NCI-H2171 treated with DMSO at 0.1 percent for 48 hours (cell line): ENCODE data around the gene YY1.
A peak's percentile ranks its signal among the peaks of the same experiment; 100 is the strongest.
"Not testable (repeated sequence)": the region's sequence is repeated elsewhere in the genome, so short reads cannot be mapped to it uniquely, and the experiment has no call there.

Experiments used
- DNase-seq: peaks from one replicate; lab custom pipeline; 2025; lab: John Stamatoyannopoulos, UW

Gene YY1

GRCh38 chr14:100296106-100296651 is 57.2 kb downstream of the YY1 start:
- DNase-seq = no peak

- DNase-seq = not testable (repeated sequence)
Measured at GRCh38 chr14:100296729-100297128, 57.8 kb downstream of the YY1 start.

GRCh38 chr14:100297320-100298300 is 58.7 kb downstream of the YY1 start:
- DNase-seq = no peak

- DNase-seq = peak; percentile 15
Measured at GRCh38 chr14:100298551-100299237, 59.8 kb downstream of the YY1 start.

GRCh38 chr14:100299238-100299560 is 60.3 kb downstream of the YY1 start:
- no peak for DNase-seq

GRCh38 chr14:100302616-100303015 is 63.7 kb downstream of the YY1 start:
- DNase-seq = no peak

GRCh38 chr14:100303179-100303578 is 64.2 kb downstream of the YY1 start:
- no peak for DNase-seq

- DNase-seq = no peak
Measured at GRCh38 chr14:100303925-100304324, 65.0 kb downstream of the YY1 start.

GRCh38 chr14:100304825-100305323 is 65.9 kb downstream of the YY1 start:
- DNase-seq = peak; percentile 55

GRCh38 chr14:100305324-100306100 is 66.6 kb downstream of the YY1 start:
- DNase-seq = peak; percentile 43

GRCh38 chr14:100306101-100306997 is 67.4 kb downstream of the YY1 start, which contains the start of gene SLC25A29:
Gene SLC25A29 (minus strand): TSS chr14:100306444. CDS start chr14:100306232, 212 bp downstream.
- DNase-seq = peak; percentile 85

- DNase-seq = no peak
Measured at GRCh38 chr14:100306998-100307765, 68.2 kb downstream of the YY1 start.

GRCh38 chr14:100307766-100308426 is 69.0 kb downstream of the YY1 start:
- DNase-seq = peak; percentile 23

GRCh38 chr14:100308427-100308792 is 69.5 kb downstream of the YY1 start:
- DNase-seq = not testable (repeated sequence)

GRCh38 chr14:100309028-100309737 is 70.2 kb downstream of the YY1 start:
- no peak for DNase-seq

GRCh38 chr14:100312110-100312876 is 73.3 kb downstream of the YY1 start:
- not testable (repeated sequence) for DNase-seq

- no peak for DNase-seq
Measured at GRCh38 chr14:100312877-100313400, 74.0 kb downstream of the YY1 start.
